ENCODE measurements around the gene TCEAL4.
"Not testable (repeated sequence)": the region's sequence is repeated elsewhere in the genome, so short reads cannot be mapped to it uniquely, and the experiment has no call there.

The TCEAL4 gene

DNA sequence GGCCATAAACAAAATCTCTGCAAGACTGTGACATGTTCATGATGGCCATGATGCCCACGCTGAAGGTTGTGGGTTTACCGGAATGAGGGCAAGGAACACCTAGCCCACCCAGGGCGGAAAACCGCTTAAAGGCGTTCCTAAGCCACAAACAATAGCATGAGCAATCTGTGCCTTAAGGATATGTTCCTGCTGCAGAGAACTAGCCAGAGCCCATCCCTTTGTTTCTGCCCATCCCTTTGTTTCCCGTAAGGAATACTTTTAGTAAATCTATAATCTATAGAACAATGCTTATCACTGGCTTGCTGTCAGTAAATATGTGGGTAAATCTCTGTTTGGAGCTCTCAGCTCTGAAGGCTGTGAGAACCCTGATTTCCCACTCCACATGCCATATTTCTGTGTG is 9.9 kb downstream of the TCEAL4 start:
- DNase-seq, result not testable (repeated sequence)

GRCh38 chrX:103607364-103608305 is 22.3 kb downstream of the TCEAL4 start, which contains the start of gene TCEAL3:
Gene TCEAL3, plus strand, starts transcription at chrX:103607963. Its CDS starts 1,102 bp downstream, at chrX:103609065.
- peak; percentile 34 for DNase-seq

- no peak for DNase-seq
These were observed 23.1 kb downstream of the TCEAL4 start for GRCh38 chrX:103608306-103608963.

GRCh38 chrX:103610282-103610681 is 25.0 kb downstream of the TCEAL4 start:
- DNase-seq, result no peak

- DNase-seq, result no peak
These were observed 28.1 kb downstream of the TCEAL4 start for GRCh38 chrX:103613362-103613890.

DNA sequence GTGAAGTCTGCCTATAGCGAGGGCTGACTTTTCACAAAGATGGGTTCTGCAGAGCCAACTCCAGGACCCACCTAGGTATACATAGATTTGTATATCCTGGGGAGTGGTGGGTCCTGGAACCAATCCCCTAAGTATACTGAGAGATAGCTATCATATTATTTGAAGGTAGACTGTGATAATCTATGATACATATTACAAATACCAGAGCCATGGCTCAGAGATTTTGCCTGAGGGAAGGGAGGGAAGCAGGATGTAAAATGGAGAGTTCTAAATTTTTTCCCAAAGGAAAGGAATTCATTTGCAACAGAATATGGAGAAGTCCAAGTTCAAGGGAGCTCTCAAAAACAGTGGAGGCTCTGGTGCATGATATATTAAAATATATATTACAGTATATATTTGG is 29.7 kb downstream of the TCEAL4 start:
- no peak for DNase-seq

- DNase-seq, result no peak
These were observed 30.6 kb downstream of the TCEAL4 start for GRCh38 chrX:103615781-103616371.

GRCh38 chrX:103616676-103617186 is 31.4 kb downstream of the TCEAL4 start:
- DNase-seq, result no peak

GRCh38 chrX:103624111-103624510 is 38.8 kb downstream of the TCEAL4 start:
- DNase-seq, result no peak

DNA sequence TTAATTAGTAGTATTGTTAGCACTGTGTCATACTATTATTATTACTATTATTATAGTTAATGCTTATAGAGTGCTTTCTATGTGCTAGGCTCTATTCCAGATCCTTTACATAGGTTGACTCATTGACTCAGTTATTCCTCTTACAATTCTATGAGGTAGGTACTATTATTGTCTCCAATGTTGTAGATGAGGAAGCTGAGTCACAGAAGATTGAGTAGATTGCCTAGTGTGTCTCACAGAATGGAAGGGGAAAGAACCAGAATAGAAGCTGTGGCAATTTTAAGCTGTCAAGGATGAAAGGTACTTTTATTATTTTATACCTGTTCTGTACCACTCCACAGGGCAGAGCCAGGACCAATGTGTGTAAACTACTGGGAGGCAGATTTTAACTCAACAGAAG is 41.5 kb downstream of the TCEAL4 start:
- DNase-seq, result no peak

DNA sequence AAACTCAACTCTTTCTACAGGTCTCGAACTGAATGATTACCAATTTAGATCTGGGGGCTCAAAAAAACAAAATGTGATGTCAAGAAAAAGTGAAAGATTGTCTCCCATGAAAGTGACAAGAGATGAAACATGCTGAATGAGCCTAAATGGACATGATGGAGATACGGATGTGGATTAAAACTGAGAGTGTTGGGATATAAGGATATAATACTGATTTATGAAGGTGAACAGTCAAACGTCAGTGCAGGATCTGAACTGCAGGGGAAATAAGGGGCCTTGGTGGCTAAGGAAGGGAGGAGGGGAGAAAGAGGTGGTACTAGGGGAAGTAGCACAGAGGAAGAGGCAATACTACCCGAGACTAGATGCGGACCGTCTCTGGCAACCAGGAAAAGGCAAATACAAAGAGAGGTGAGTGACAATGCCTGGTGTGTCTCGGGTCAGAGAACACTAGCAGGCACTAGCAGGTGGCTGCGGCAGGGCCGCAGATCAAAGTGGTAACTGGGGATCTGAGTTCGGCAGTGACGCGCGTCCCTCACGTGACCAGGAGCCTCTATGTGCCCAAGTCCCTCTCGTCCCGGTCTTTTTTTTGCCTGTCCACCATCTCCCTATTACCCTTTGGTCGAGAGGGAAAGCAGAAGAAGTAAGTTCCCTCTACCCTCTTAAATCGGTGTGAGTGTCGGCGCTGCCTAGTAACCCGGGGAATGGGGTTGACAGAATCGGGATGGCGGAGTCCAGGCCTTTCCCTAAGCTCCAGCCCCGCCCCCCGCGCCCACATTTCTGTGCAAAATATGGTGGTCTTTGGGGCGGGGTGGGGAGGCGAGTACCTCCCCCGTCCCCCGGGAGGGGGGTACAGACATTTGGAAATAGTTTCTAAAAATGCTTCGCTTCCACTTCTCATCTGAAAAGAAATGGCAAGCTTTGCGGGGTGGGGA is 43.3 kb downstream of the TCEAL4 start, which contains the start of gene TCEAL1:
Gene TCEAL1, plus strand, starts transcription at position 590 of the 932 bp plus-strand sequence. CDS start 942 bp downstream, outside the sequence.
- DNase-seq, result peak; percentile 21

DNA sequence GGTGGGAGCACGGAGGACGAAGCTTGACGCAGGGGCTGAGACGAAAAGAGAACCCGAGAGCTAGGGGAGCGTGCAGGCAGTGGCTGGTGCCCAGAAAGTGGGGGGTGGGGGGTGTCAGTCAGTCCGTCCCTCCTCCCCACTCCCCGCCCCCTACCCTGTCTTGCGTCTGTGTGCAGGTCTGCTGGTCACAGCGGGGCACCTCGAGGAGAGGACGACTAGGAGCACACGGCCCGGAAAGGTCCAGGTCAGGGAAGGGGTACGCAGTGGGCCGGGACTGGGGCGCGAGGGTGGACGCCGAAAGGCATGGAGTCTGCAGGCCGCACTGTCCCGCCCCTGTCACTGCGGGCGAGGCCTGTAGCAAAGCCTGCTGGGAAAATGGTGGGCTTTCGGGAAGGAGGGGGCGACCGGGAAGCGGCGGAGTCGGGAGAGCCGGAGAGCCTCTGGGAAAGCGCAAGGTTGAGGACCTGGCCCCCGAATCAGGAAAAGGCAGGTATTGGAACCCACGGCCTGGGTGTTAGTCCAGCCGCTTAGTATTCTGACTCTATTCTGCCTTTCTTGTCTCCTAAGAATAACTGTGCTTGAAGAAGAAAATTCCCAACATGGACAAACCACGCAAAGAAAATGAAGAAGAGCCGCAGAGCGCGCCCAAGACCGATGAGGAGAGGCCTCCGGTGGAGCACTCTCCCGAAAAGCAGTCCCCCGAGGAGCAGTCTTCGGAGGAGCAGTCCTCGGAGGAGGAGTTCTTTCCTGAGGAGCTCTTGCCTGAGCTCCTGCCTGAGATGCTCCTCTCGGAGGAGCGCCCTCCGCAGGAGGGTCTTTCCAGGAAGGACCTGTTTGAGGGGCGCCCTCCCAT is 44.2 kb downstream of the TCEAL4 start:
- peak; percentile 33 for DNase-seq

- DNase-seq, result no peak
These were observed 44.8 kb downstream of the TCEAL4 start for GRCh38 chrX:103630171-103630511.

DNA sequence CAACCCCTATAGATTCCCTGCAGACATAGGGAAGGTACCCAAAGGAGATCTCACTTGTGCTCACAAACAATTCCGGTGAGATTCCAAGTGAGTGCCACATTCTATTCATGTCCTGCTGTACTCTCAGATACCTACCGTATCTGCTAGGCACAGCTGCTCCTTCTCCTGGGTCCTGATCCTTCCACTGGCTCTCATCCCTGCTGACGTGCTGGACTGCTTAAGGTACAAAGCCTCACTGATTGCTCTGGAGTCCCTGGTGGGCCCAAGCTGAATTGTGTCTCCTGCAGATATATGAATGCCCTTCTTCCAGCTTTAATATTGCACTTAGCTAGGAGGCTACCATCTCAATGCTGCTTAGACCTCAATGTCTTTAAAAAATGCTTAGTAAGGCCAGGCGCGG is 45.8 kb downstream of the TCEAL4 start:
- no peak for DNase-seq

DNA sequence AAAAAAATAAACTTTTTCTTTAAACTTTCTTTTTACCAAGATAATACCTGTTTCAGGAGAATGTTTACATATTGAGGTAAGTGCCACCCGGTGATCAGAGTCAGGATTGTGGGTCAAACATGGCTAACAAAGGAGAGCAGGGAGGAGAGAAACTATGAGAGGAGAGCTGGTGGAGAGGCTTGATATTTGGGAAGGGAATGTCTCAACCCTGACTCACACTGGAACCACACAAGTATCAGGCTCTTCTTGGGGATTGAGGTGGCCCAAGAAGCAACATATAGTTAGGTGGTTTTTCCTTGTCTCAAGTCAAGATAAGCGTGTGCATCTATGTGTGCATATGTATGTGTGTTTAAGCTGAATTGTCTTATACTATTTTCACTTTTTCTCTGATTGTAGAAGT is 50.1 kb downstream of the TCEAL4 start:
- no peak for DNase-seq

Data from NCI-H2081 treated with DMSO at 0.1 percent for 48 hours (cell line).